T-cell (primary cell): ENCODE measurements around the gene EDNRA. TPM values are rescaled to one million over a fixed set of nuclear protein-coding genes. Genes with fewer than 3 reads are reported as not detected.

Source experiments
- ATAC-seq, 4 experiments: fragments of 200-7000 bp in 3 of 4; fragments of 150-1000 bp in 1 of 4; cut with Tn5 transposase; replicated peaks in 1 of 4; 1 replicate in 3 of 4; 2 replicates in 1 of 4; pipeline ENCODE4 v1.10.0; 2021; ENCODE audit warnings: moderate library complexity in 3 of 4, mild to moderate bottlenecking in 2 of 4, moderate number of reproducible peaks in 1 of 4
- CTCF ChIA-PET, 2 donors: fragments of 300-600 bp; sonication (Branson Sonifier 250); formaldehyde crosslinking; loops; one replicate each; lab custom pipeline; 2022; ENCODE audit warnings: antibody characterized with exemption in 2 of 2; lab: Charles Lee
- POLR2A ChIA-PET, 2 donors: fragments of 300-600 bp; sonication (Branson Sonifier 250); formaldehyde crosslinking; loops; one replicate each; lab custom pipeline; 2022; ENCODE audit warnings: antibody characterized with exemption in 2 of 2; lab: Charles Lee
- DNase-seq, 35 experiments: peaks; one replicate each; pipeline versions ENCODE4 v3.0.0 to v3.0.0-alpha.2; 2013 to 2023
- H3K27ac ChIP-seq: one replicate; pipeline ENCODE4 v1.5.1; 2013; ENCODE audit warnings: low read length
- H3K27me3 ChIP-seq, 2 experiments: replicated peaks in 1 of 2; 1 replicate in 1 of 2; 2 replicates in 1 of 2; pipeline versions ENCODE4 v1.6.1 to v1.7.0; 2013; ENCODE audit warnings: low read length in 1 of 2, mixed read lengths in 1 of 2; ENCODE audit not compliant: control insufficient read depth in 2 of 2, insufficient read depth in 2 of 2; ENCODE audit errors: extremely low read depth in 1 of 2
- H3K36me3 ChIP-seq, 2 donors: 1 replicate in 1 of 2; 2 replicates in 1 of 2; pipeline versions ENCODE4 v1.6.1 to v1.7.0; 2013; ENCODE audit warnings: low read length in 1 of 2; ENCODE audit not compliant: control insufficient read depth in 2 of 2, insufficient read depth in 1 of 2; ENCODE audit errors: extremely low read depth in 1 of 2
- H3K4me1 ChIP-seq, 2 experiments: 1 replicate in 1 of 2; 2 replicates in 1 of 2; pipeline versions ENCODE4 v1.6.1 to v1.7.0; 2013; ENCODE audit warnings: low read length in 2 of 2, mixed read lengths in 1 of 2; ENCODE audit not compliant: insufficient read depth in 2 of 2, control insufficient read depth in 1 of 2; ENCODE audit errors: extremely low read depth in 1 of 2
- H3K4me3 ChIP-seq, 2 donors: 1 replicate in 1 of 2; 2 replicates in 1 of 2; pipeline versions ENCODE4 v1.5.1 to v1.7.0; 2013; ENCODE audit warnings: mild to moderate bottlenecking in 2 of 2, low read length in 1 of 2, moderate library complexity in 1 of 2; ENCODE audit not compliant: control insufficient read depth in 1 of 2; ENCODE audit errors: extremely low read depth in 1 of 2
- H3K9me3 ChIP-seq: 2 replicates; pipeline ENCODE4 v1.7.0; 2013
- H3K27ac Mint-ChIP-seq, 2 donors: one replicate each; pipeline ENCODE4 v1.8.0; 2020 to 2021; ENCODE audit warnings: mild to moderate bottlenecking in 2 of 2, mixed read lengths in 2 of 2
- H3K27me3 Mint-ChIP-seq, 2 donors: one replicate each; pipeline ENCODE4 v1.8.0; 2021 to 2022; ENCODE audit warnings: mixed read lengths in 2 of 2
- H3K36me3 Mint-ChIP-seq: one replicate; pipeline ENCODE4 v1.8.0; 2021; ENCODE audit warnings: mixed read lengths
- H3K4me1 Mint-ChIP-seq, 3 donors: one replicate each; pipeline ENCODE4 v1.8.0; 2020 to 2022; ENCODE audit warnings: mixed read lengths in 3 of 3, mild to moderate bottlenecking in 1 of 3
- H3K4me3 Mint-ChIP-seq, 3 donors: one replicate each; pipeline ENCODE4 v1.8.0; 2020 to 2022; ENCODE audit warnings: mild to moderate bottlenecking in 3 of 3, mixed read lengths in 3 of 3, moderate library complexity in 3 of 3
- H3K9me3 Mint-ChIP-seq, 3 donors: one replicate each; pipeline ENCODE4 v1.8.0; 2020 to 2022; ENCODE audit warnings: mixed read lengths in 3 of 3
- WGBS: methylation state at CpG from one replicate; pipeline ENCODE4 v1.1.5; 2013; ENCODE audit warnings: missing lambda C conversion rate; ENCODE audit not compliant: insufficient coverage; 5-methylcytosine and 5-hydroxymethylcytosine counted together
- total RNA-seq, 35 experiments: library from RNA in 6 of 35; stranded (reverse) in 6 of 35; fragments of 120-200 nt in 1 of 35; gene quantifications; one replicate each; pipeline versions ENCODE4 v1.2.1 to v1.2.4 and lab custom pipeline; 2013 to 2026

The EDNRA gene
- total RNA-seq, 5 donors from 2014 or later (not counting 1 experiment from before 2014, with no cell fraction given): 0.06 to 0.29 TPM; not detected in 3

DNA sequence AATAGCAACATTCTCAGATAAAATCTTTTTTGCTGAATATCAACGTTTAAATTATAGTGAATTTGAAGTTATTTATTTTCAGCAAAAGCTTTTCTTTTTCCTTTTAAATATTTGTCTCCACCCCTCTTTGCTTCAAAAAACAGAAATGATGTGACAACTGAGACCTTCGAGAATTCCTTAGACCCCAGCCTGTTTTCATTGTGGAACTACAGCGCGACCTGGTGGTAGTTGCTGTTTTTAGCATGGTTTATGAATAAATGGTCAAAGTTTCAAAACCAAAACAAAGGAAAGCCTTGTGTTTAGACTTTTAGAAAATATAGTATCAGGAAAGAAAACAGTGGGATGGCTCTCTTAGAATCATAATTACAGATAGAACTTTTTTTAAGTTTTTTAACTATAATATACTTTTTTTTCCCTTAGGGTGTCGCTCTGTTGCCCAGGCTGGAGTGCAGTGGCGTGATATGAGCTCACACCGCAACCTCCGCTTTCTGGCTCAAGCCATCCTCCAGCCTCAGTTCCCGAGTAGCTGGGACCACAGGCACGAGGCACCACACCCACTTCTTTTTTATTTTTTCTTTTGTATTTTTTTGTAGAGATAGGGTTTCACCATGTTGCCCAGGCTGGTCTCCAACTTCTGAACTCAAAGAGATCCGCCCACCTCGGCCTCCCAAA lies 109.5 kb downstream of the EDNRA start:
- no peak for ATAC-seq
- 60% methylated on average over 5 of the region's 12 CpGs for WGBS

DNA sequence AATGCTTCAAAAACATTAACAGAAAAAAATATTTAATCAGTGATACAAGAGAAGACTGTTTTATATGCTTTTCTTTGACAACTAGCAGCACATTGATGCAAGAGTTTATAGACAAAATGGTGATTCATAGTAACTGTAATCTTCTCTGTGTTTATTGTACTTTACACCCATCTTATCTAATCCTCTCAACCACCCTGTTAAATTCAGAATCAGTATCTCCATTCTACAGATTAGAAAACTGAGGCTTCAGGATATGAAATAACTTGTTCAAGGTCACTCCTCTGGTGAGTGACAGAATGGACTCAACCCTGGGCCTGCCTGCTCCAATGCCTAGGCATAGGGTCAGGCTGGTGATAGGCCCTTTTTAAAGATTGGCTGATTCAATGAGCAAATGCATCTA lies 110.2 kb downstream of the EDNRA start:
- no peak for ATAC-seq
- peaks cover 0 to 10% of the 10 kb centered on the region in 2 experiments for H3K27me3 ChIP-seq
- H3K4me1 Mint-ChIP-seq: peaks cover 0 to 4% (median 0%) of the 10 kb centered on the region in 3 donors
- H3K9me3 Mint-ChIP-seq: no peaks in the 10 kb centered on the region
- ChIA-PET CTCF (interaction anchor here (0.9 to 2.6 kb wide), 4 partner anchors 73 to 570 kb away, joined by 3 to 20 read pairs (median 5); no protein-coding TSS in a partner anchor), POLR2A (interaction anchor here in 1 of 2 donors (0.6 kb wide), 1 partner anchor 276 kb away, joined by 4 read pairs; no protein-coding TSS in a partner anchor)
- H3K4me3 ChIP-seq: no peak overlapping the region
- no peak overlapping the region for H3K27ac Mint-ChIP-seq
- no peaks in the 10 kb centered on the region for H3K9me3 ChIP-seq
- no peak overlapping the region for H3K27ac ChIP-seq
- no peaks in the 10 kb centered on the region for H3K36me3 ChIP-seq
- H3K27me3 Mint-ChIP-seq: peaks cover 0 to 6% of the 10 kb centered on the region in 2 donors
- H3K4me3 Mint-ChIP-seq: no peak overlapping the region
- H3K4me1 ChIP-seq: no peaks in the 10 kb centered on the region
- DNase-seq: no peak
- H3K36me3 Mint-ChIP-seq: no peaks in the 10 kb centered on the region

More for the DNA sequence above, 109.5 kb downstream of the EDNRA start:
- peak in 28 of 35 experiments; percentile 1 to 56 (median 20) for DNase-seq
- POLR2A ChIA-PET: no interaction called here
- CTCF ChIA-PET: interaction anchor here (0.7 to 2.6 kb wide), 7 partner anchors 26 to 1269 kb away, joined by 3 to 20 read pairs (median 4); partner anchors contain the start of gene TMEM184C (in 1 of the 2)
- H3K27me3 ChIP-seq: peaks cover 0 to 10% of the 10 kb centered on the region in 2 experiments
- H3K4me1 ChIP-seq: no peaks in the 10 kb centered on the region
- H3K27ac ChIP-seq: no peak overlapping the region
- Mint-ChIP-seq H3K36me3 (no peaks in the 10 kb centered on the region), H3K27me3 (peaks cover 2 to 8% of the 10 kb centered on the region in 2 donors), H3K27ac (no peak overlapping the region), H3K4me1 (peaks cover 0 to 4% (median 0%) of the 10 kb centered on the region in 3 donors), H3K4me3 (no peak overlapping the region), H3K9me3 (no peaks in the 10 kb centered on the region)
- H3K36me3 ChIP-seq: no peaks in the 10 kb centered on the region
- no peaks in the 10 kb centered on the region for H3K9me3 ChIP-seq
- H3K4me3 ChIP-seq: no peak overlapping the region

GRCh38 chr4:147594107-147594506 lies 113.2 kb downstream of the EDNRA start:
- ChIA-PET POLR2A (no interaction called here), CTCF (interaction anchor here (0.7 to 1.7 kb wide), 2 partner anchors 114 to 272 kb away, joined by 3 to 5 read pairs; no protein-coding TSS in a partner anchor)
- Mint-ChIP-seq H3K36me3 (no peaks in the 10 kb centered on the region), H3K9me3 (no peaks in the 10 kb centered on the region), H3K27ac (no peak overlapping the region), H3K27me3 (peaks cover 3 to 6% of the 10 kb centered on the region in 2 donors), H3K4me3 (no peak overlapping the region), H3K4me1 (peaks cover 0 to 4% (median 0%) of the 10 kb centered on the region in 3 donors)
- no peak for DNase-seq
- peaks cover 0 to 10% of the 10 kb centered on the region in 2 experiments for H3K27me3 ChIP-seq
- WGBS: 66% methylated on average over 3 of the region's 5 CpGs
- H3K4me3 ChIP-seq: no peak overlapping the region
- no peaks in the 10 kb centered on the region for H3K4me1 ChIP-seq
- H3K36me3 ChIP-seq: no peaks in the 10 kb centered on the region
- no peaks in the 10 kb centered on the region for H3K9me3 ChIP-seq
- no peak for ATAC-seq
- H3K27ac ChIP-seq: no peak overlapping the region

Other genes with a start within 250 kb of the EDNRA start
- gene TMEM184C, start 136.3 kb downstream of the EDNRA start, total RNA-seq: 10 to 100 TPM; 13.2 to 27.2 (median 21.8) TPM
- gene PRMT9, start 203.1 kb downstream of the EDNRA start, total RNA-seq: 10 to 100 TPM in 3 of 5 donors, 1 to 10 TPM in 2; 9.8 to 17.3 (median 12.3) TPM